ENCODE results near the gene XPA.

DNA sequence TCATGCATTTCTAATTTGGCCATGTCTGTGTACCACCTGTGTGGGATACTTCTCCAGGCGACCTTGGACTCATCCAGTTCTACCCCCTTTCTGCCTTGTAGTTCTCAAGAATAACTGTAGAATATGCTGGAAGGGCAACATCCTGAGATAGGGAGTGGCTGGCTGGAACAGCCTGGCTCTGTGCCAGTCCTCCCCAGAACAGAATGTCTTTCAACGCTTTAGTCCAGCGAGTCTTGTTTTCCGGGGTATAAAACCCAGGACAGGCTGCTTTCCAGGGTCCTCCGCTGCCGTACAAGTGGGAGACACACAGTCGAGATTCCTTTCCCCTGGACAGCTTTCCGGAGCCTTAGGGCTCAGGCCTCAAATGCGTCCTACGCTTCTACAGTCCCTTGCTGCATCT, 45.4 kb upstream of the XPA start:
- TF ChIP-seq, protein P1, sequence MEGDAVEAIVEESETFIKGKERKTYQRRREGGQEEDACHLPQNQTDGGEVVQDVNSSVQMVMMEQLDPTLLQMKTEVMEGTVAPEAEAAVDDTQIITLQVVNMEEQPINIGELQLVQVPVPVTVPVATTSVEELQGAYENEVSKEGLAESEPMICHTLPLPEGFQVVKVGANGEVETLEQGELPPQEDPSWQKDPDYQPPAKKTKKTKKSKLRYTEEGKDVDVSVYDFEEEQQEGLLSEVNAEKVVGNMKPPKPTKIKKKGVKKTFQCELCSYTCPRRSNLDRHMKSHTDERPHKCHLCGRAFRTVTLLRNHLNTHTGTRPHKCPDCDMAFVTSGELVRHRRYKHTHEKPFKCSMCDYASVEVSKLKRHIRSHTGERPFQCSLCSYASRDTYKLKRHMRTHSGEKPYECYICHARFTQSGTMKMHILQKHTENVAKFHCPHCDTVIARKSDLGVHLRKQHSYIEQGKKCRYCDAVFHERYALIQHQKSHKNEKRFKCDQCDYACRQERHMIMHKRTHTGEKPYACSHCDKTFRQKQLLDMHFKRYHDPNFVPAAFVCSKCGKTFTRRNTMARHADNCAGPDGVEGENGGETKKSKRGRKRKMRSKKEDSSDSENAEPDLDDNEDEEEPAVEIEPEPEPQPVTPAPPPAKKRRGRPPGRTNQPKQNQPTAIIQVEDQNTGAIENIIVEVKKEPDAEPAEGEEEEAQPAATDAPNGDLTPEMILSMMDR (IDR thresholded peaks at IDR 0.05): no peak
- TF ChIP-seq EP300 (IDR thresholded peaks at IDR 0.05): no peak
